Osteoblast (primary cell): ENCODE results near the gene SYNE3. TPM values are rescaled to one million over a fixed set of nuclear protein-coding genes. Genes with fewer than 3 reads are reported as not detected.

Source experiments
- DNase-seq: peaks from one replicate; pipeline ENCODE4 v3.0.0; 2011; ENCODE audit warnings: low spot score, mixed read lengths; ENCODE audit not compliant: insufficient read length; ENCODE audit errors: missing footprints
- H2AFZ ChIP-seq: 2 replicates; pipeline ENCODE4 v1.6.0; 2011; ENCODE audit warnings: mild to moderate bottlenecking, low read length
- H3K27ac ChIP-seq: 2 replicates; pipeline ENCODE4 v1.5.1; 2011; ENCODE audit warnings: mild to moderate bottlenecking, low read depth, low read length, moderate library complexity
- H3K27me3 ChIP-seq: 2 replicates; pipeline ENCODE4 v1.6.0; 2012; ENCODE audit warnings: mild to moderate bottlenecking, control low read depth, inconsistent platforms, low read length, moderate library complexity; ENCODE audit not compliant: insufficient read depth
- H3K36me3 ChIP-seq: 2 replicates; pipeline ENCODE4 v1.5.1; 2011; ENCODE audit warnings: mild to moderate bottlenecking, low read length, control low read depth, moderate library complexity; ENCODE audit not compliant: insufficient read depth
- H3K4me1 ChIP-seq: 2 replicates; pipeline ENCODE4 v1.5.1; 2011; ENCODE audit warnings: mild to moderate bottlenecking, low read length, control low read depth, moderate library complexity; ENCODE audit not compliant: insufficient read depth
- H3K4me2 ChIP-seq: 2 replicates; pipeline ENCODE4 v1.6.0; 2011; ENCODE audit warnings: mild to moderate bottlenecking, low read length; ENCODE audit not compliant: insufficient read depth
- H3K4me3 ChIP-seq: fragments of 200-600 bp; sonication (generic); 3 replicates; pipeline ENCODE4 v1.5.1; 2012; ENCODE audit warnings: mild to moderate bottlenecking, low read length, inconsistent platforms; ENCODE audit not compliant: insufficient read depth
- H3K79me2 ChIP-seq: 2 replicates; pipeline ENCODE4 v1.6.0; 2012; ENCODE audit warnings: mild to moderate bottlenecking, low read length, control low read depth, inconsistent platforms; ENCODE audit not compliant: insufficient read depth
- H3K9me3 ChIP-seq: 2 replicates; pipeline ENCODE4 v1.5.1; 2011; ENCODE audit warnings: low read depth, low read length, control low read depth
- H4K20me1 ChIP-seq: 2 replicates; pipeline ENCODE4 v1.6.0; 2012; ENCODE audit warnings: mild to moderate bottlenecking, low read length, control low read depth; ENCODE audit not compliant: insufficient read depth
- CTCF ChIP-seq: IDR thresholded peaks from 2 replicates; pipeline ENCODE4 v1.5.1; 2011; ENCODE audit warnings: mild to moderate bottlenecking, low read depth, low read length, moderate library complexity; ENCODE audit errors: extremely low read depth
- total RNA-seq: library from RNA; depleted of rRNA; stranded (reverse); fragments of >200 nt; gene quantifications from 2 replicates; pipeline ENCODE4 v1.2.3, GENCODE V29; 2012

Gene SYNE3
- total RNA-seq, 1 donor, result 23.9 TPM

GRCh38 chr14:95540236-95540855 lies 23.9 kb upstream of the SYNE3 start:
- Histone ChIP-seq H3K9me3 (peaks cover 2% of the 10 kb centered on the region), H3K79me2 (peaks cover 86% of the 10 kb centered on the region), H4K20me1 (peaks cover 24% of the 10 kb centered on the region), H2AFZ (no peak overlapping the region), H3K4me1 (peaks cover 13% of the 10 kb centered on the region), H3K4me3 (no peak overlapping the region), H3K36me3 (peaks cover 15% of the 10 kb centered on the region), H3K27ac (no peak overlapping the region), H3K4me2 (no peak overlapping the region), H3K27me3 (no peaks in the 10 kb centered on the region)
- no peak for TF ChIP-seq CTCF
- no peak for DNase-seq

- peaks cover 88% of the 10 kb centered on the region for H3K79me2 ChIP-seq
- TF ChIP-seq CTCF, result no peak
- H3K9me3 ChIP-seq, result no peaks in the 10 kb centered on the region
- H3K27me3 ChIP-seq, result no peaks in the 10 kb centered on the region
- H3K4me3 ChIP-seq, result no peak overlapping the region
- H3K4me1 ChIP-seq, result peaks cover 13% of the 10 kb centered on the region
- no peak overlapping the region for H3K27ac ChIP-seq
- H3K36me3 ChIP-seq, result peaks cover 4% of the 10 kb centered on the region
- H2AFZ ChIP-seq, result no peak overlapping the region
- peaks cover 24% of the 10 kb centered on the region for H4K20me1 ChIP-seq
- no peak overlapping the region for H3K4me2 ChIP-seq
- DNase-seq, result no peak
Measured at GRCh38 chr14:95538801-95539509, 22.5 kb upstream of the SYNE3 start.

GRCh38 chr14:95537298-95538089 lies 21.0 kb upstream of the SYNE3 start:
- Histone ChIP-seq H3K4me2 (no peak overlapping the region), H3K27ac (no peak overlapping the region), H3K36me3 (no peaks in the 10 kb centered on the region), H4K20me1 (peaks cover 24% of the 10 kb centered on the region), H3K79me2 (peaks cover 88% of the 10 kb centered on the region), H3K4me3 (no peak overlapping the region), H2AFZ (no peak overlapping the region), H3K27me3 (no peaks in the 10 kb centered on the region), H3K4me1 (peaks cover 27% of the 10 kb centered on the region), H3K9me3 (no peaks in the 10 kb centered on the region)
- DNase-seq, result no peak
- TF ChIP-seq CTCF, result no peak

- DNase-seq, result no peak
- H3K79me2 ChIP-seq, result peaks cover 88% of the 10 kb centered on the region
- TF ChIP-seq CTCF, result no peak
- H4K20me1 ChIP-seq, result peaks cover 24% of the 10 kb centered on the region
- peak overlapping the region; percentile 88 for H3K4me2 ChIP-seq
- H2AFZ ChIP-seq, result no peak overlapping the region
- no peaks in the 10 kb centered on the region for H3K36me3 ChIP-seq
- H3K27me3 ChIP-seq, result no peaks in the 10 kb centered on the region
- no peak overlapping the region for H3K27ac ChIP-seq
- no peaks in the 10 kb centered on the region for H3K9me3 ChIP-seq
- peak overlapping the region; percentile 81 for H3K4me3 ChIP-seq
- H3K4me1 ChIP-seq, result peaks cover 35% of the 10 kb centered on the region
Measured at GRCh38 chr14:95536671-95537070, 20.2 kb upstream of the SYNE3 start.
